Stimulated activated naive CD8-positive, alpha-beta T cell treated with anti-CD3 and anti-CD28 coated beads, Interleukin-15, Interleukin-2, amounts not matched to agents 100 U/mL and 50 U/mL, for 24 hours (primary cell): Measurements from ENCODE around the gene MYO9B.

Experiments
- ATAC-seq: fragments of 150-1000 bp; cut with Tn5 transposase; one replicate; pipeline ENCODE4 v1.10.0; 2021
- DNase-seq: peaks from one replicate; pipeline ENCODE4 v3.0.0; 2021

Gene MYO9B

DNA sequence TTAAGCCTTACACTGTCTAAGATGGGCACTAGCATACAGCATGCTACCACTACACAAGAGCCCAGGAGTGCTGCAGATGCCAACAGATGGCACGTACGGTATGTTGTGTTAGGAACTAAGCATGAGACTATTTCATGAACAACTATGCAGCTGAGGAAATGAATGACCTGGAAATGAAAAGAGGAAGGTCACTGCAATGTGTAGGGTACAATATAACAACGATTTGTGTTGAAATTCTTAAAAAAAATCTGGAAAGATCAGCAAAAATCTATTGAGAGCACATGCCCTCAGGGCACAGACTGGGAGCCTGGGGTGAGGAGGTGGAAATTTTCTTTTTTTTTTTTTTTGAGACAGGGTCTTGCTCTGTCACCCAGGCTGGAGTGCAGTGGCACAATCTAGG is 14.8 kb upstream of the MYO9B start:
- DNase-seq: no peak
- no peak for ATAC-seq

- no peak for DNase-seq
- ATAC-seq: no peak
These were observed 14.4 kb upstream of the MYO9B start for GRCh38 chr19:17061205-17061604.

DNA sequence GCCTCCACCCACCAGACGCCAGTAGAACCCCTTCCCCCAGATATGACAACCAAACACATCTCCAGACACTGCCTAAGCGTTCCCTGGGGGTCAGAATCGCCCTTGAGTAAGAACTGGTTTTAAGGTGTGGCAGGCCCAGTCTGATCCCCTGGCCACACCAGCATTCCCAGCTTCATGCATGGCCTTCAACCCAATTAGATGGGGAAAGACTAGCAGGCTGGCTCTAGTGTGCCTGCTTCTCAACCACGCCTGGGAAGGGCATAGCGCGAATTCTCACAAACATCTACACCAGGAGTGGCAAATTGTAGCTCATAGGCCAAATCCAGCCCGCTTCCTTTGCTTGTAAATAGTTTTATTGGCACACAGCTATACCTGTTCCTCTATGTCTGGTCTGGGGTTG is 13.9 kb upstream of the MYO9B start:
- ATAC-seq: no peak

GRCh38 chr19:17063428-17063827 is 12.1 kb upstream of the MYO9B start:
- no peak for ATAC-seq

More for the DNA sequence above, 13.9 kb upstream of the MYO9B start:
- no peak for DNase-seq

DNA sequence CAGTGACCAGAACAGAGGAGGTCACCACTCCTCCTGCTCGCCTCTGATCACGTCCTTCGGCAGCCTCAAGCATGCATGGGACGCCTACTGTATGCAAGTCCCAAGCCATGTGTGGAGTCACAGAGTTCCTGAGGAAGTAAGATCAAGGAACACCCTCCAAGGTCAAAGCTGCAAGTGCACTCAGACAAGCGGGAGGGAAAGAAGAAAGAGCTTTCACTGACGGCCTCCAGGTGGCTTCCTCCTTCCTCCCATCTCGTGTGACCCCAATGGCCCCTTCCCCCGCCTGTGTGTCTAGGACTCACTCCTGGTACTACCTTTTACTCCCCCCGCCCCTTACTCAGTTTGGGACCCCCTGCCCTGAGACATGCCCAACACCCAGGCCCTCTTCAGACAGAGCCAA is 6.4 kb upstream of the MYO9B start:
- no peak for ATAC-seq
- no peak for DNase-seq

More at GRCh38 chr19:17063428-17063827, 12.1 kb upstream of the MYO9B start:
- DNase-seq: no peak

- DNase-seq (no peak), ATAC-seq (no peak)
These were observed 5.2 kb upstream of the MYO9B start for GRCh38 chr19:17070421-17070820.

DNA sequence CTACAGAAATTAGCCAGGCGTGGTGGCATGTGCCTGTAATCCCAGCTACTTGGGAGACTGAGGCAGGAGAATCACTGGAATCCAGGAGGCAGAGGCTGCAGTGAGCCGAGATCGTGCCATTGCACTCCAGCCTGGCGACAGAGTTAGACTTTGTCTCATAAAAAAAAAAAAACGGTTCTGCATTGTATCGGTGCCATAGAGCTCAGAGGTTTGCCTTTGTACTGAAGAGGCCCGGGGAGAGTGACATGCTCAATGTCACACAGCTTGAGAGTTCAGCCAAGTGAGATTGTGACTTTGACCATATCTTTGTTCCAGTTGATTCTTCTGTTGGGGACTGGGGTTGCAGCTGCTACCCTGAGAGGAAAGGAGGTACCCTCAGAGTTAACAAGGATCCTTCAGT is 4.7 kb upstream of the MYO9B start:
- DNase-seq (no peak), ATAC-seq (no peak)

DNA sequence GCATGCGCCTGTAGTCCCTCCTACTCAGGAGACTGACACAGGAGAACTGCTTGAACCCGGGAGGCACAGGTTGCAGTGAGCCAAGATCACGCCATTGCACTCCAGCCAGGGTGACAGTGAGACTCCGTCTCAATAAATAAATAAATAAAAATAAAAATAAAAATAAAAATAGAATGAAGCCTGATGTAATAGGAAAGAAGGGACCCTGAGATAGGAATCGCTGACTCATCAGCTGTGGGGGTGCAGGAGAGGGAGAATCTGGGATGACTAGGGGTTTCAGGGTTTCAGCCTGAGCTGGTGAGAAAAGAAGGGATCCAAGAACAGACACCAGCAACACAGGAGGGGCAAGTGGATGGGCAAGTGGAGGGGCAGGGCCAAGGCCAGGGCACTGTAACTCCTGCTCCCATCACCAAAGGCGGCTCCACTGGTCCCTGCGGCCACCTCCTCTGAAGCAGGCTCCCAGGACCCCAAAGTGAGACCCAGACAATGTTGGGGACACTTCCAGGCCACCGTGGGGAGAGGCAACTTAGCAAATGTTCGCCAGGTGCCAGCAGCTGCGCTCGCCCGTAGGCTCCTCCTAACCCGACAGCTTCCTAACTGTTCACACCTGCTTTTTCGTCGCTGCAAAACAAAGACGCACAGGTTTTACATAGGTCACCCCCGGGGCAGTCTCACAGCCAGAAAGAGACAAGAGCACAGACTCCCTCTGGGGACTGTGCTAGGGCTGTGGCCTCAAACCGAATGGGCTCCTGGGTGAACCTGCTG is 1.5 kb upstream of the MYO9B start:
- no peak for ATAC-seq
- no peak for DNase-seq

- DNase-seq (no peak), ATAC-seq (no peak)
These were observed 943 bp upstream of the MYO9B start for GRCh38 chr19:17074634-17075034.

DNA sequence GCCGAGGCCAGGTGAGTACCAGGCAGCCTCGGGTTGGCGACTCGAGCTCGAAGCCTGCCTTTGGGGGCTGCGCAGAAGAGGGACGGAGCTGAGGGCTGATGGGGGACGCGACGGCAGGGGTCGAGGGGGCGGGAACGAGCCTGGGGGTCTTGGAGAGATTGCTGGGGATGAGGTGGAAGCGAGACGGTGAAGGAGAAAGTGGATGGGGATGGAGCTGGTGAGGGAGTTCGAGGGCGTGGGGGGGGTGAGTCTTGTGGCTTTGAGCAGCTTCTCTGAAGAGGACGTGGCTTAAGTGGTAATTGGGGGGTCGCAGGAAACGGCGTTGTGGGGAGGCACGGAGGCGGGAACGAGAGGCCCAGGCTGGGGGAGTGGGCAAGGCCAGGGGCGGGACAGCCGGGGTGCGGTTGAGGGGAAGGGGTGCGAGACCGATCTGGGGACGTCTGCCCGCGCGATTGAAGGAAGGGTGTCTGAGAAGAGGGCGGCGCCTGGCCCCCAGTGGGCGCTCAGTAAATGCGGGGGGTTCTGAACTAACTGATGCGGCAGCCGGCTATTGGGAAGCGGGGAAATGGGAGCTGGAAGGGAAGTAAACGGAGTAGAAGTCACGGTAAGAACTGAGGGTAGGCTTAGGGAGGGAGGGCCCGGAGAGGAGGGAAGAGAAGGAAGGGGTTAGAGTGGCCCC is 426 bp downstream of the MYO9B start:
- ATAC-seq (no peak), DNase-seq (peak; percentile 61)

DNA sequence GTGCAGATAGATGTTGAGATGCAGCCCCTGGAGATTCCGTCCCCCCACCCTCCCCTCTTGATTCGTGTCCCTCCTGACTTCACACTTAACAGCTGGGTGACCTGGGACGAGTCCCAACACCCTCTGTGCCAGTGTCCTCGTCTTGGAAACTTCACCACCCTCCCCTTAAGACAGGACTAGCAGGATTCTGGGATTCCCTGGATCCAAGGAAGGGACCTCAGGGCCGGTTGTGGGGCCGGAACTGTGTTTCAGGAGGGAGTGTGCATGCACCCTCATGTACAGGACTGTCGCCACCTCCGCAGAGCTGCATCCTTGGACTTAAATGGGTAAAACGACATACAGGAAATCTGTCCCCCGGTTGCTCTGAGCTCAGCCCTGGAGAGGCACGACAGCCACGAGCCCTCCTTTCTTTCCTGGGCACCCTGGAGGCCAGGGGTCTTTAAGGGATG is 990 bp downstream of the MYO9B start:
- no peak for ATAC-seq
- DNase-seq: peak; percentile 38

- ATAC-seq: no peak
- DNase-seq: no peak
These were observed 2.0 kb downstream of the MYO9B start for GRCh38 chr19:17077447-17078028.

DNA sequence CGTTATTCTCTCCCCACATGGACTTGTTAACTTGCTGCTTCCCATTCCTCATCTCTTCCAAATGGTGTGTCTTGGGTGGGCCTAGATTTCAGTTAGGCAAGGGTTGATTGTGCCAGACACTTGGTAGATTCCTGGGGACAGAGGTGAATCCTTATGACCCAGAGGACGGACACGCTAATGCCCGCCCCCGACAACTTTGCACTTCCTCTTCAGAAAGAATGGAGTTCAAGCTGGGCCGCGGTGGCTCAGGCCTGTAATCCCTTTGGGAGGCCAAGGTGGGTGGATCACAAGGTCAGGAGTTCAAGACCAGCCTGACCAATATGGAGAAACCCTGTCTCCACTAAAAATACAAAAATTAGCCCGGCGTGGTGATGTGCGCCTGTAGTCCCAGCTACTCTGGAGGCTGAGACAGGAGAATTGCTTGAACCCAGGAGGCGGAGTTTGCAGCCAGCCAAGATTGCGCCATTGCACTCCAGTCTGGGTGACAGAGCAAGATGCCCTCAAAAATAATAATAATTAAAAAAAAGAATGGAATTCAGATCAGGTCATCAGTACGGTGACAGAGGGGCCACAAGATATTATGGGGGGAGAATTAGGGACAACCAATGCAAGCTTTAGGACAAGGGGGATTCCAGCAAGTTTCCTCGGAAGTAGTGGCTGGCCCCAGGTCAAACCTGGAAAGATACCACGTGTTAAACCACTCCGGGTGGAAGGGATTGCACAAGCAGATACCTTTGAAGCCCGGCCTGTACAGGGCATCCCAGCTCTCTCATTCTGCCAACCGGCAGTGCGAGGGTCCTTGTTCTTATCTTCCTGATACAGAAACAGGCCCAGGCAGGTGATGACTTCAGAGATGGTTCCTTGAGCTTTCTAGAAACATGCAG is 2.7 kb downstream of the MYO9B start:
- ATAC-seq (no peak), DNase-seq (peak; percentile 12)

DNA sequence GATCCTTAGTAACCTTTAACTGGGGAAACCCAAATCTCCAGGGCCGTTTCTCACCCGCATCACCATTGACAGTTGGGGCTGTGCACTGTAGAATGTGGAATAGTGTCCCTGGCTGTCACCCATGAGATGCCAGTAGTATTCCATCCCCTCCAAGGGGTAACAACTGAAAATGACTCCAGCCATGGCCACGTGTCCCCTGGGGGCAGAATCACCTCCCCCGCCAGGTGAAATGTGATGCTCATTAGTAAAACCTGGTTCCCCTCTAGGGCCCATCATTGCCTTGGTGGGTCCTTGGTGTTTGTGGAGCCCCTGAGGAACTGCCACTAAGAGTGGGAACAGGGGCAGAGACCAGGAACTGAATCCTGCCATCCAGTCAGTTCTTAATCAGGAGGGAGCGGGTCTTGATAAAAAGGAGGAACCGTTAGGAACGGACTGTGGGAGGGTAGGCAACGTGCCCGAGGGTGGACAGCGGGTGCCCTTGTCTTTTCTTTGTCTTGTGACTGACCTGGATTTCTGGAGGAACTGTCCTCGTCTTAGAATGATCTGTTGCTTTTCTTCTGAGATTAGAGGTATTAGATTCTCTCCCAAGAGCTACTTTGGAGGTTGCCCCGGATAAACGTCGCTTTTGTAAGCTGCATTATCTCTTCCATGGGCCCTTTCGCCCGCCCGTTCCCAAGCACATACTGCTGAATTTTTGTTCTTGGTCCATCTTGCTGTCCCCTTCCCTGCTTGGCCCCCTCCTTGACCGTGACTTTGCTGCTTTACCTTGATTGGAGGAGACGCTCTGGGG is 3.5 kb downstream of the MYO9B start:
- DNase-seq: no peak

GRCh38 chr19:17079710-17080439 is 4.3 kb downstream of the MYO9B start:
- peak; percentile 73 for DNase-seq
- peak; percentile 79 for ATAC-seq

More for the DNA sequence above, 3.5 kb downstream of the MYO9B start:
- ATAC-seq: no peak

DNA sequence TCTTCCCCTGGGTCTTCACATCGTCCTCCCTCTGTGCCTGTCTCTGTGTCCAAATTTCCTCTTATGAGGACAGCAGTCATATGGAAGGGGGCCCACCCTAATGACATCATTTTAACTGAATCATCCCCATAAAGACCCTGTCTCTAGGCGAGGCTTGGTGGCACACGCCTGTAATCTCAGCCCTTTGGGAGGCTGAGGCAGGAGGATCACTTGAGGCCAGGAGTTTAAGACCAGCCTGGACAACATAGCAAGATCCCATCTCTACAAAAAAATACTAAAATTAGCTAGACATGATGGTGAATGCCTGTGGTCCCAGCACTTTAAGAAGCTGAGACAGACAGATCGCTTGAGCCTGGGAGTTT is 4.8 kb downstream of the MYO9B start:
- ATAC-seq (no peak), DNase-seq (no peak)

GRCh38 chr19:17081672-17082630 is 6.4 kb downstream of the MYO9B start:
- DNase-seq: no peak
- ATAC-seq: no peak

DNA sequence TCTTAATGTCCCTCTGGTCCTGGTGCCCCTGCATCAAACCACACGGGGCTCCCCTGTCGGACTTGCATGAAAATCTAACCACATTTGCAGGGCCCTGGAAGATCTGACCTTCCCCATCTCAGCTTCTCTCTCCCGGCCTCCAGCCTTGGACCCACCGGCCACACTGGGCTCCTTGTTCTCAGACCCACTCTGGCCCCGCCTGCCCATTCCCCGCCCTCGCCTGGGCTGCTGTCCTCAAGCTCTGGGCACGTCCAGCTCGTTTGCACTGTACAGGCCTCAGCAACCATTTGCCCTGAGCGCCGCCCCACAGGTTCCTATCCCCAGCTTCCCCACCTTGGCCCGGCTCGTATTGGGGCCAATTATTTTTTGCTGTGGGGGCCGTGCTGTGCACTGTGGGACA is 10.5 kb downstream of the MYO9B start:
- DNase-seq (no peak), ATAC-seq (no peak)

DNA sequence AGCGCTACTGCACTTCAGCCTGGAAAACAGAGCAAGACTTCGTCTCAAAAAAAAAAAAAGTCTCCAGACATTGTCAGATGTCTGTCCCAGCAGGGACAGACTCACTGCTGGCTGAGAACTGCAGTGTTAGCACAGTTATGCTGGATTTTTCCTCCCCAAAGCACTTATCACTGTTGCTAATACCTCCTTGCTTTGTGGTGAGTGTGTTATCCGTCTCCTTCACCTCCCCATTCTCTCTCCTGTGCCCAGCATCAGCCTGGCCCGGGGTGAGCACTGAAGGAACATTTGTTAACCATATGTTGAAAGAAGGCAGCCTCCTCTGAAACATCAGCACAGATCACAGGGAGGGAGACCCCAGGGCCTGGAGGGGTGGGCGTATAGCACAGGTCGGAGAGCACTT is 11.3 kb downstream of the MYO9B start:
- DNase-seq: no peak
- ATAC-seq: no peak

- DNase-seq: no peak
- ATAC-seq: no peak
These were observed 13.0 kb downstream of the MYO9B start for GRCh38 chr19:17088552-17088951.
